PC-9 (cell line): ENCODE data around the gene GBX2. TPM values are rescaled to one million over a fixed set of nuclear protein-coding genes. Genes with fewer than 3 reads are reported as not detected.
A peak's percentile ranks its signal among the peaks of the same experiment; 100 is the strongest.

Experiments
- BruUV-seq: library from RNA; stranded (reverse); fragments of 400-500 nt; replicated peaks from 2 replicates; lab custom pipeline; 2021; lab: Mats Ljungman, UMichigan
- CTCF ChIA-PET: fragments of 300-600 bp; sonication (Branson Sonifier 250); formaldehyde crosslinking; loops from one replicate; lab custom pipeline; 2022; ENCODE audit warnings: antibody characterized with exemption; lab: Charles Lee
- POLR2A ChIA-PET: fragments of 300-600 bp; sonication (Branson Sonifier 250); formaldehyde crosslinking; loops from one replicate; lab custom pipeline; 2022; ENCODE audit warnings: antibody characterized with exemption; ENCODE audit not compliant: unreplicated experiment; lab: Charles Lee
- DNase-seq, 2 experiments: peaks; one replicate each; pipeline versions ENCODE4 v3.0.0 to v3.0.0-alpha.2; 2015 to 2022; ENCODE audit warnings: mixed read lengths in 1 of 2
- H2AFZ ChIP-seq: fragments of 200-600 bp; sonication (generic); 2 replicates; pipeline ENCODE4 v1.8.1; 2017; ENCODE audit warnings: antibody characterized with exemption
- H3F3A ChIP-seq: fragments of 200-600 bp; sonication (generic); 2 replicates; pipeline ENCODE4 v1.8.1; 2017; ENCODE audit warnings: antibody characterized with exemption, mild to moderate bottlenecking, low read depth; ENCODE audit not compliant: insufficient read depth
- H3K27ac ChIP-seq: fragments of 200-600 bp; sonication (generic); 2 replicates; pipeline ENCODE4 v1.6.1; 2016; ENCODE audit warnings: mixed run types
- H3K27me3 ChIP-seq: fragments of 200-600 bp; sonication (generic); 2 replicates; pipeline ENCODE4 v1.6.1; 2016; ENCODE audit warnings: low read depth, mixed run types; ENCODE audit not compliant: insufficient read depth
- H3K36me3 ChIP-seq: fragments of 200-600 bp; sonication (generic); 2 replicates; pipeline ENCODE4 v1.6.1; 2016; ENCODE audit warnings: low read depth, mixed run types
- H3K4me1 ChIP-seq: fragments of 200-600 bp; sonication (generic); replicated peaks from 2 replicates; pipeline ENCODE4 v1.6.1; 2016; ENCODE audit warnings: mixed run types; ENCODE audit not compliant: insufficient read depth
- H3K4me2 ChIP-seq: fragments of 200-600 bp; sonication (generic); 2 replicates; pipeline ENCODE4 v1.6.1; 2017; ENCODE audit warnings: mixed run types
- H3K4me3 ChIP-seq: fragments of 200-600 bp; sonication (generic); 2 replicates; pipeline ENCODE4 v1.6.1; 2016; ENCODE audit warnings: mixed run types
- H3K79me2 ChIP-seq: fragments of 200-600 bp; sonication (generic); 2 replicates; pipeline ENCODE4 v1.6.1; 2017; ENCODE audit warnings: low read depth, mixed run types
- H3K9me2 ChIP-seq: fragments of 200-600 bp; sonication (generic); 2 replicates; pipeline ENCODE4 v1.8.1; 2017; ENCODE audit warnings: mild to moderate bottlenecking; ENCODE audit not compliant: insufficient read depth
- H3K9me3 ChIP-seq: fragments of 200-600 bp; sonication (generic); 2 replicates; pipeline ENCODE4 v1.8.1; 2016; ENCODE audit warnings: low read depth; ENCODE audit not compliant: insufficient read depth
- H4K20me1 ChIP-seq: fragments of 200-600 bp; sonication (generic); 2 replicates; pipeline ENCODE4 v1.8.1; 2017; ENCODE audit not compliant: insufficient read depth
- CTCF ChIP-seq: fragments of 200-600 bp; sonication (generic); conservative IDR thresholded peaks from 2 replicates; pipeline ENCODE4 v1.6.1; 2017; ENCODE audit warnings: mixed run types, antibody characterized with exemption, mild to moderate bottlenecking, moderate library complexity
- EZH2 ChIP-seq: fragments of 200-600 bp; sonication (generic); IDR thresholded peaks from 2 replicates; pipeline ENCODE4 v1.8.0; 2017; ENCODE audit warnings: antibody characterized with exemption, low read depth
- intact Hi-C: fragments of 100-400 bp; cut with micrococcal nuclease; formaldehyde crosslinking; loops from one replicate; pipeline ENCODE4 v1.10.0; 2022; ENCODE audit not compliant: unreplicated experiment
- total RNA-seq: library from RNA; stranded (reverse); gene quantifications from 2 replicates; pipeline ENCODE4 v1.2.3, GENCODE V29; 2021

Gene GBX2
- total RNA-seq, 1 experiment from 2014 or later: not detected

DNA sequence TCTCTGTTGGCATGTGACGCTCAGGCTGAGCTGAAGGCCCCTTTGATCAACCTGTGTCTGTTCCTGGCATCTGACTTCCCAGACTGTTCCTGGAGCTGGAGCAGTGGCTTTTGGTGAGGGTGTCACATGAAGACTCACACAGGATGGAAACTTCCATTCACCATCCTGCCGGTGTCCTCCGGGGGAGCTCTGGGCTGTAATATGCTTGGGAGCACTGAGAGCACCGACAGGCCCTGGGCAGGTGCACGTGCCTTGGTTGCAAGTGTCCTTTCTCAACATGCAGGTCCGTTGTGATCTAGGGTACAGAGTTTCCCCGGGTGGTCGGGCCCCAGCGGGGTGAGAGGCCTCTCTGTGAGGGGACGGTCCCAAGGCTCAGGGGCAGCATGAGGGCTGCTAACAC lies 24.8 kb upstream of the GBX2 start:
- no peak overlapping the region for H3K4me3 ChIP-seq
- no peaks in the 10 kb centered on the region for H3K27me3 ChIP-seq
- intact Hi-C loops: no loop called here
- TF ChIP-seq EZH2: no peak
- no peak for TF ChIP-seq CTCF
- no peaks in the 10 kb centered on the region for H4K20me1 ChIP-seq
- H3K9me3 ChIP-seq: no peaks in the 10 kb centered on the region
- H3K4me2 ChIP-seq: no peak overlapping the region
- H3K79me2 ChIP-seq: no peaks in the 10 kb centered on the region
- no TSS peak for BruUV-seq
- H2AFZ ChIP-seq: no peak overlapping the region
- ChIA-PET POLR2A (no interaction called here), CTCF (no interaction called here)
- no peaks in the 10 kb centered on the region for H3F3A ChIP-seq
- no peaks in the 10 kb centered on the region for H3K36me3 ChIP-seq
- H3K27ac ChIP-seq: no peak overlapping the region
- no peaks in the 10 kb centered on the region for H3K9me2 ChIP-seq
- no peaks in the 10 kb centered on the region for H3K4me1 ChIP-seq
- peak in 1 of 2 experiments; percentile 9 for DNase-seq

- TF ChIP-seq EZH2 (no peak), CTCF (no peak)
- ChIA-PET POLR2A (no interaction called here), CTCF (no interaction called here)
- intact Hi-C loops: no loop called here
- BruUV-seq: no TSS peak
- Histone ChIP-seq H3K4me2 (no peak overlapping the region), H2AFZ (no peak overlapping the region), H3K27ac (no peak overlapping the region), H3K9me3 (no peaks in the 10 kb centered on the region), H3F3A (no peaks in the 10 kb centered on the region), H4K20me1 (no peaks in the 10 kb centered on the region), H3K4me3 (no peak overlapping the region), H3K27me3 (no peaks in the 10 kb centered on the region), H3K36me3 (no peaks in the 10 kb centered on the region), H3K4me1 (no peaks in the 10 kb centered on the region), H3K79me2 (no peaks in the 10 kb centered on the region), H3K9me2 (no peaks in the 10 kb centered on the region)
- no peak for DNase-seq
Observed at GRCh38 chr2:236190674-236191073, 22.5 kb upstream of the GBX2 start.

- POLR2A ChIA-PET: no interaction called here
- Histone ChIP-seq H3K4me3 (no peak overlapping the region), H3K4me1 (peaks cover 11% of the 10 kb centered on the region), H2AFZ (no peak overlapping the region), H3K9me3 (no peaks in the 10 kb centered on the region), H3K79me2 (no peaks in the 10 kb centered on the region), H3K4me2 (no peak overlapping the region), H3K36me3 (no peaks in the 10 kb centered on the region), H3K27ac (no peak overlapping the region), H3F3A (peaks cover 9% of the 10 kb centered on the region), H3K27me3 (no peaks in the 10 kb centered on the region), H4K20me1 (no peaks in the 10 kb centered on the region), H3K9me2 (no peaks in the 10 kb centered on the region)
- DNase-seq: no peak
- CTCF ChIA-PET: interaction anchor here (0.9 kb wide), 1 partner anchor 406 kb away, joined by 3 read pairs; no protein-coding TSS in a partner anchor
- BruUV-seq: no TSS peak
- no peak for TF ChIP-seq CTCF
- TF ChIP-seq EZH2: no peak
- intact Hi-C loops: loop anchor here (5.0 kb wide), 1 partner anchor 888 kb away; no protein-coding TSS in a partner anchor
Observed at GRCh38 chr2:236184701-236185100, 16.5 kb upstream of the GBX2 start.
